IMR-90 (cell line): Measurements from ENCODE around the gene SYNGR3. TPM values are rescaled to one million over a fixed set of nuclear protein-coding genes. Genes with fewer than 3 reads are reported as not detected.

ENCODE experiments used
- FOS ChIP-seq: fragments of 150-350 bp; IDR thresholded peaks from 2 replicates; pipeline ENCODE4 v1.6.1; 2016; ENCODE audit warnings: low read depth, low read length
- MXI1 ChIP-seq: IDR thresholded peaks from 2 replicates; pipeline ENCODE4 v1.6.1; 2012; ENCODE audit warnings: low read depth, mild to moderate bottlenecking, low read length, moderate library complexity, borderline replicate concordance
- POLR2A ChIP-seq: IDR thresholded peaks from 2 replicates; pipeline ENCODE4 v1.6.1; 2012; ENCODE audit warnings: mild to moderate bottlenecking, low read depth, low read length
- SMC3 ChIP-seq: fragments of 150-350 bp; IDR thresholded peaks from 2 replicates; pipeline ENCODE4 v1.6.1; 2016; ENCODE audit warnings: low read depth, mild to moderate bottlenecking, antibody characterized with exemption, low read length, moderate library complexity
- polyA plus RNA-seq, 3 experiments: library from polyadenylated mRNA; depleted of rRNA; stranded (reverse); fragments of >200 nt; gene quantifications; 2 replicates each; pipeline ENCODE4 v1.2.3, GENCODE V29; 2012; ENCODE audit warnings: low replicate concordance in 1 of 3
- total RNA-seq: library from RNA; depleted of rRNA; stranded (reverse); fragments of >200 nt; gene quantifications from 2 replicates; pipeline ENCODE4 v1.2.3, GENCODE V29; 2012
- TF ChIP-seq, protein P1 (sequence below): fragments of 150-350 bp; IDR thresholded peaks from 2 replicates; pipeline ENCODE4 v1.6.1; 2016; ENCODE audit warnings: low read depth, mild to moderate bottlenecking, low read length, moderate library complexity, borderline replicate concordance

SYNGR3 gene
- total and polyA plus RNA-seq, 2 of the 4 experiments (the other 2 are of a cell fraction) = 1.8 to 5.8 TPM

DNA sequence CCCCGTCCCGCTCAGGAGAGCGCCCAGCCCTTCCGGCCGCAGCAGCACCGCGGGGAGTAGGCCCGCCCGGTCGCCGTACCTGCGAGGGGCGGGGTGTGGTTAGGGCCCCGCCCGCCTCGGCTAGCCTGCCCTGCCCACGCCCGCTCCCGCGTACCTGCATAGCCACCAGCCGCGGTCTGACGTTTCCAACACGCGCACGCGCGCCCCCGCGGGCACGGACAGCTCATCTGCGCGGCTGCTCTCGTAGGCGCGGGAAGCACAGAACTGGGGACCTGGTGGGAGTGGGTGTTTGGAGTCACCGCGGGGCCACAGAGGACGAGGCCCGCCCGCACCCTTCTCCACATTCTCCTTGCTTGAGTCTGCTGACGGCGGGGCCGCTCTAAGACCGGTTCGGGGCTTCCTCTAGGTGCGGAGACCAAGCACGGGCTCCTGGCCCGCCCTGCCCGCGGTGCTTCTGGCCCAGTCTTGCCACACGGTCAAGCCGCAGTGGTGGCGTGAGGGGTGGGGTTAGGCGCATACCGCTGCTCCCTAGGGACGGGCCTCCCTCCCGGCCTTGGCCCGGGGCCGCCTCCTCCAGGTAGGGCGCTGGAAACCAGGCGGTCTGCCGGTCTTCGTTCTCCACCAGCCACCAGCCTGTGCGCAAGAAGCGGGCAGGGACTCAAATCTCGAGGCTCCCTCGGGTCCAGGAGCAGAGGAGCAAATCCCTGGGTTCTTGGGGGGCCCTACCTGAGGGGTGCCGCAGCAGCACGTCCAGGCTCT is 10.3 kb upstream of the SYNGR3 start (continued):
- TF ChIP-seq, protein P1, sequence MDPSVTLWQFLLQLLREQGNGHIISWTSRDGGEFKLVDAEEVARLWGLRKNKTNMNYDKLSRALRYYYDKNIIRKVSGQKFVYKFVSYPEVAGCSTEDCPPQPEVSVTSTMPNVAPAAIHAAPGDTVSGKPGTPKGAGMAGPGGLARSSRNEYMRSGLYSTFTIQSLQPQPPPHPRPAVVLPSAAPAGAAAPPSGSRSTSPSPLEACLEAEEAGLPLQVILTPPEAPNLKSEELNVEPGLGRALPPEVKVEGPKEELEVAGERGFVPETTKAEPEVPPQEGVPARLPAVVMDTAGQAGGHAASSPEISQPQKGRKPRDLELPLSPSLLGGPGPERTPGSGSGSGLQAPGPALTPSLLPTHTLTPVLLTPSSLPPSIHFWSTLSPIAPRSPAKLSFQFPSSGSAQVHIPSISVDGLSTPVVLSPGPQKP = no peak
- TF ChIP-seq FOS (no peak), POLR2A (no peak), MXI1 (no peak), SMC3 (no peak)
